SJSA1 (cell line): ENCODE data around the gene ZNF121. TPM values are rescaled to one million over a fixed set of nuclear protein-coding genes. Genes with fewer than 3 reads are reported as not detected.

Experiments used
- total RNA-seq: library from RNA; depleted of rRNA; stranded (reverse); fragments of >200 nt; shearing (Covaris generic); gene quantifications from 2 replicates; pipeline ENCODE4 v1.2.3, GENCODE V29; 2014; rRNA removed

The ZNF121 gene
- total RNA-seq, 1 experiment from 2014 or later: 29.1 TPM

Other genes with a start within 250 kb of the ZNF121 start
- 1.8 TPM in 1 of 2 replicates, not detected in the other for gene ZNF177, start 221.5 kb downstream of the ZNF121 start, total RNA-seq
- gene ZNF266, start 148.9 kb downstream of the ZNF121 start, total RNA-seq: 9.0 and 16.1 TPM in 2 replicates
- gene ZNF560, start 85.9 kb downstream of the ZNF121 start, total RNA-seq: not detected in 2 replicates
- 4.7 and 5.9 TPM in 2 replicates for gene ZNF426, start 45.9 kb downstream of the ZNF121 start, total RNA-seq
- 9.8 and 14.5 TPM in 2 replicates for gene ZNF561, start 36.7 kb upstream of the ZNF121 start, total RNA-seq
- 7.8 and 9.6 TPM in 2 replicates for gene ZNF562, start 90.6 kb upstream of the ZNF121 start, total RNA-seq
- 3.5 and 6.3 TPM in 2 replicates for gene ZNF846, start 184.2 kb upstream of the ZNF121 start, total RNA-seq
- gene FBXL12, start 234.6 kb upstream of the ZNF121 start, total RNA-seq: 16.9 and 34.1 TPM in 2 replicates
- gene UBL5, start 243.4 kb upstream of the ZNF121 start, total RNA-seq: 472 and 541 TPM in 2 replicates